ENCODE data around the gene PLEKHM3.

PLEKHM3 gene

GRCh38 chr2:208001924-208002323 is 23.4 kb downstream of the PLEKHM3 start:
- Histone ChIP-seq H3K36me3 (ENCODE audit: insufficient read depth, low read length) (peaks cover 22% of the 10 kb centered on the region; the same call in 1 of the 2 replicates), H3K9me2 (replicated peaks; ENCODE audit: low read depth, low read length) (no peaks in the 10 kb centered on the region), H3K4me2 (ENCODE audit: low read depth, low read length, poor library complexity, severe bottlenecking) (no peak overlapping the region), H3K79me2 (ENCODE audit: insufficient read depth, low read length) (no peaks in the 10 kb centered on the region), H3K9me3 (ENCODE audit: insufficient read depth, low read depth, low read length) (no peaks in the 10 kb centered on the region), H4K20me1 (ENCODE audit: insufficient read depth, low read length, poor library complexity, severe bottlenecking) (no peaks in the 10 kb centered on the region), H3K4me1 (ENCODE audit: insufficient read depth, low read length, poor library complexity, severe bottlenecking) (peaks cover 3% of the 10 kb centered on the region), H3K27me3 (ENCODE audit: insufficient read depth, low read length, poor library complexity, severe bottlenecking) (no peaks in the 10 kb centered on the region), H2AFZ (ENCODE audit: low read length) (no peak overlapping the region), H3K9ac (ENCODE audit: low read depth, low read length, poor library complexity, severe bottlenecking) (no peak overlapping the region), H3K4me3 (ENCODE audit: low read length, poor library complexity, severe bottlenecking) (no peak overlapping the region), H3F3A (ENCODE audit: low read depth) (no peaks in the 10 kb centered on the region)
- TF ChIP-seq CTCF (conservative IDR thresholded peaks at IDR 0.05; ENCODE audit: low read length) (no peak), EZH2phosphoT487 (IDR thresholded peaks at IDR 0.05; ENCODE audit: borderline replicate concordance) (no peak)

DNA sequence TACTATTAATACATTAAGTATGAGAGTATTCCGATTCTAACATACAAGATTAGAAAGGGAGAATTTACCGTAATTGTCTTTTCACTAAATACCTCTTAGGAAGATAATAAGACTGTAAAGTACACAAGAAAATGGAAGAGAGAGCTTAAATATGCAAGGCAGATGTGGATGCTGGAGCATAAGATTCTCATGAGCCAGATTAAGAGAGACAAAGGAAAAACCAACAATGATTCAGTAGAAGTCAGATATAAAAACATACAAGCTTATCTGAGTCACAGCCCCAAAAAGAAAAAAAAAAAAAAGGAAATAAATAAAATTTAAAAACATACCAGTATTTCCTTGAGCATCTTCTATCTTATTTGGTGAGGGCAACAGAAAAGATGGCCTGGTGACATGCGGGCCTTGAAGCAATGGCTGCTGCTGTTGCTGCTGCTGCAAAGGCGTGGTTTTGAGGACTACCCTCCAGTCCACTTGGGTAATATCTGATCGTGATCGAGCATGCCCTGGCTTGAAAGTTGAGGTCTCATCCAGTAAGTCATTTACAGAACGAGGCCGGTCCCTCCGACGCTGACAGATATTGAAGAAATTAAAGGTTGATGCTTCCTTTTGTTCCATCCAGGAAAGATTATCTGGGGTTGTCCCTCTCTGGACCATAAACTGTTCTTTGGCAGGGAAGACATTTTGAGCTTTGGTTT is 24.5 kb downstream of the PLEKHM3 start:
- H3K9me2 ChIP-seq (replicated peaks; ENCODE audit: low read depth, low read length), result no peaks in the 10 kb centered on the region
- H3K79me2 ChIP-seq (ENCODE audit: insufficient read depth, low read length), result no peaks in the 10 kb centered on the region
- no peak overlapping the region for H3K9ac ChIP-seq (ENCODE audit: low read depth, low read length, poor library complexity, severe bottlenecking)
- H3K36me3 ChIP-seq (ENCODE audit: insufficient read depth, low read length), result peaks cover 22% of the 10 kb centered on the region; the same call in 1 of the 2 replicates
- no peak for TF ChIP-seq CTCF (conservative IDR thresholded peaks at IDR 0.05; ENCODE audit: low read length)
- TF ChIP-seq EZH2phosphoT487 (IDR thresholded peaks at IDR 0.05; ENCODE audit: borderline replicate concordance), result no peak
- H3K27me3 ChIP-seq (ENCODE audit: insufficient read depth, low read length, poor library complexity, severe bottlenecking), result no peaks in the 10 kb centered on the region
- no peaks in the 10 kb centered on the region for H4K20me1 ChIP-seq (ENCODE audit: insufficient read depth, low read length, poor library complexity, severe bottlenecking)
- no peak overlapping the region for H2AFZ ChIP-seq (ENCODE audit: low read length)
- H3F3A ChIP-seq (ENCODE audit: low read depth), result no peaks in the 10 kb centered on the region
- no peak overlapping the region for H3K4me2 ChIP-seq (ENCODE audit: low read depth, low read length, poor library complexity, severe bottlenecking)
- H3K4me3 ChIP-seq (ENCODE audit: low read length, poor library complexity, severe bottlenecking), result no peak overlapping the region
- no peaks in the 10 kb centered on the region for H3K9me3 ChIP-seq (ENCODE audit: insufficient read depth, low read depth, low read length)
- no peaks in the 10 kb centered on the region for H3K4me1 ChIP-seq (ENCODE audit: insufficient read depth, low read length, poor library complexity, severe bottlenecking)

DNA sequence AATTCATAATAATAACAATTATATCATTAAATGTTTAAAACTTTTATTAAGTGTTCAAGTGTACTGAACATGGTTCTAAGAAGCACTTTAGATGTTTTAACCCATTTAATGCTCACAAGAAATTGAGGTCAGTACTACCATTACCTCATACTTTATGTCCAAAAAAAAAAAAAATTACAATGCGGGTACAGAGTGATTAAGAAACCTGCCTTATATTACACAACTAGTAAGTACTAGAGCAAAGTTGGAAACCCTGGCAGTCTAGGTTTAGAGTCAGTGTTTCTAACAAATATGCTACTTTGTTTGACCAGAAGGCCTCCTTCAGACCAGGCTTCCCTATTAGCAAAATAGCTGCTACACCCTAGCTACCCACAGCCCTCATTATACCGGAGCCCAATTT is 28.5 kb downstream of the PLEKHM3 start:
- Histone ChIP-seq H3K4me2 (ENCODE audit: low read depth, low read length, poor library complexity, severe bottlenecking) (no peak overlapping the region), H2AFZ (ENCODE audit: low read length) (no peak overlapping the region), H3K36me3 (ENCODE audit: insufficient read depth, low read length) (peaks cover 22% of the 10 kb centered on the region; the same call in 1 of the 2 replicates), H3K9me2 (replicated peaks; ENCODE audit: low read depth, low read length) (no peaks in the 10 kb centered on the region), H4K20me1 (ENCODE audit: insufficient read depth, low read length, poor library complexity, severe bottlenecking) (no peaks in the 10 kb centered on the region), H3K4me3 (ENCODE audit: low read length, poor library complexity, severe bottlenecking) (no peak overlapping the region), H3K79me2 (ENCODE audit: insufficient read depth, low read length) (no peaks in the 10 kb centered on the region; the same call in 1 of the 2 replicates), H3K9me3 (ENCODE audit: insufficient read depth, low read depth, low read length) (no peaks in the 10 kb centered on the region), H3K27me3 (ENCODE audit: insufficient read depth, low read length, poor library complexity, severe bottlenecking) (no peaks in the 10 kb centered on the region), H3K9ac (ENCODE audit: low read depth, low read length, poor library complexity, severe bottlenecking) (no peak overlapping the region), H3F3A (ENCODE audit: low read depth) (no peaks in the 10 kb centered on the region), H3K4me1 (ENCODE audit: insufficient read depth, low read length, poor library complexity, severe bottlenecking) (no peaks in the 10 kb centered on the region)
- no peak for TF ChIP-seq CTCF (conservative IDR thresholded peaks at IDR 0.05; ENCODE audit: low read length)
- TF ChIP-seq EZH2phosphoT487 (IDR thresholded peaks at IDR 0.05; ENCODE audit: borderline replicate concordance), result no peak
